HG03558 (cell line): Measurements from ENCODE around the gene NAA25.
"Not testable (repeated sequence)": the region's sequence is repeated elsewhere in the genome, so short reads cannot be mapped to it uniquely, and the experiment has no call there.

Experiments used
- ATAC-seq: cut with Tn5 transposase; IDR thresholded peaks from one replicate; pipeline ENCODE4 v1.9.1; 2021; ENCODE audit warnings: moderate number of reproducible peaks; ENCODE audit not compliant: unreplicated experiment; ENCODE audit errors: extremely low read depth

NAA25 gene

DNA sequence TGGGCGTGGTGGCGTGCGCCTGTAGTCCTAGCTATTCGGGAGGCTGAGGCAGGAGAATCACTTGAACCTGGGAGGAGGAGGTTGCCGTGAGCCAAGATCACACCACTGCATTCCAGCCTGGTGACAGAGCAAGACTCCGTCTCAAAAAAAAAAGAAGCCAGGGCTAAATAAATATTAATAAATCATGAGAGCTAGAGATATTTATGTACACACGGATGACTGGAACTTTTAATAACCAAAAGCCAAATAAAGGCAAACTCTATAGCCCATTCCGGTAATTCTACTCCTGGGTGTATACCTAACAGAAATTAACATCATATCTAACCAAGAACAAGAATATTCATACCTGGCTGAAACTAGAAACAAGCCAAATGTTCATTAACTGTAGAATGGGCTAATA is 9.1 kb upstream of the NAA25 start:
- no peak for ATAC-seq

DNA sequence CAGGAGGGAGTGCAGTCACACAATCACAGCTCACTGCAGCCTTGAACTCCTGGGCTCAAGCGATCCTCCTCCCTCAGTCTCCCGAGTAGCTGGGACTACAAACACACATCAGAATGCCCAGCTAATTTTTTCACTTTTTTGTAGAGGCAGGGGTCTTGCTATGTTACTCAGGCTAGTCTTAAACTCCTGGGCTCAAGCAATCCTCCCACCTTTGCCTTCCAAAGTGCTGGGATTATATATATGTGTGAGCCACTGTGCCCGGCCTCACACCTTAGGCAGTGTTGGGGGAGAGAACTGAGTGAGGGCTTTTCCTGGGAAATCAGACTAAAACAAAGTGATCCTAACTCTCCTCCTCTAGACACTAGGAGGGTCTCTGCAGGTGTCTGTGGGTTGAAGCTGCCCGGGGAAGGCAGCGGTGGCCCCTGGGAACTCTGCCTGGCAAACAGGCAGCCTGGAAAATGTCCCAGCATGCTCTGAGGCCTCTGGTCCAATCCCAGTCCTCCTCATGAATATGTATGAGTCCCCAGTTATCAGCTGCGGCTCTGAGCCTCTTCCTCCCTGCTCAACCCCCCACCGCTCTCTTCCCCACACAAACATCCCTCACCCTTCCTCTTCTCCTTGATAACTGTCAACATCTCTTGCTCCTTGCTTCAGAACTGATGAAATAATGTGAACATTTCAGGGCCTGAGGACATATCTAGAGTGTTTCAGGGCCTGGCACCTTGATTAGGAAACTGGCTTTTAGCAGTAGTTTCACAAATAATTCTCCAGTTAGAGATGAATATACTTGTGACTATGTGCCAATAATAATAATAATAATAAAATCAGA is 7.9 kb upstream of the NAA25 start:
- ATAC-seq: no peak

DNA sequence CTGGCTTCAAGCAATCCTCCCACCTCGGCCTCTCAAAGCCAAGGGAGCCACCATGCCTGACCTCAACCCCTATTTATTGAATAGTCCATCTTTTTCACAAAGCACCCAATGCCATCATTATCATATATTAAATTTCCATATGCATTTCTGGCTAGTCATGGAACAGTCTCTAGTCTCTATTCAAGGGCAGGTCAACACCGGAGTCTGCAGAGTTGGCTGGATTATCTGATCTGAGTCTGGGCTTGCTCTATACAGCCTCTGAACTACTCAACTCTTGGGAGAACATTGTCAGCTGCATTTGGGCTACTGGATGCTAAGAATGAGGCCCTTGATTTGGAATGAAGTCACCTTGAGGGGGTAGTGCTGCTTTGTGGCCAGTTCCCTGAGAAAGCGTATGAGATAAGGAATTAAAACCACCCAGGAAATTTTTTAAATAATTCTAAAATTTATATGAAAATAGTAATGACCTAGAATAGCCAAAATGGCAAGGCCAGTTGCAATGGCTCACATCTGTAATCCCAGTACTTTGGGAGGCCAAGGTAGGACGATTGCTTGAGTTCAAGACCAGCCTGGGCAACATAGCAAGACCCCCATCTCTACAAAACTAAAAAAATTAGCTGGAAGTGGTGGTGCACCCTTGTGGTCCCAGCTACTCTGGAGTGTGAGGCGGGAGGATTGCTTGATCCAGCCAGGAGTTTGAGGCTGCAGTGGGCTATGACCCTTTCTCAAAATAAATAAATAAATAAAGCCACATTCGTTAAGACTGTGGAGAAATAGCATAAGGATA is 6.9 kb upstream of the NAA25 start:
- ATAC-seq: no peak

DNA sequence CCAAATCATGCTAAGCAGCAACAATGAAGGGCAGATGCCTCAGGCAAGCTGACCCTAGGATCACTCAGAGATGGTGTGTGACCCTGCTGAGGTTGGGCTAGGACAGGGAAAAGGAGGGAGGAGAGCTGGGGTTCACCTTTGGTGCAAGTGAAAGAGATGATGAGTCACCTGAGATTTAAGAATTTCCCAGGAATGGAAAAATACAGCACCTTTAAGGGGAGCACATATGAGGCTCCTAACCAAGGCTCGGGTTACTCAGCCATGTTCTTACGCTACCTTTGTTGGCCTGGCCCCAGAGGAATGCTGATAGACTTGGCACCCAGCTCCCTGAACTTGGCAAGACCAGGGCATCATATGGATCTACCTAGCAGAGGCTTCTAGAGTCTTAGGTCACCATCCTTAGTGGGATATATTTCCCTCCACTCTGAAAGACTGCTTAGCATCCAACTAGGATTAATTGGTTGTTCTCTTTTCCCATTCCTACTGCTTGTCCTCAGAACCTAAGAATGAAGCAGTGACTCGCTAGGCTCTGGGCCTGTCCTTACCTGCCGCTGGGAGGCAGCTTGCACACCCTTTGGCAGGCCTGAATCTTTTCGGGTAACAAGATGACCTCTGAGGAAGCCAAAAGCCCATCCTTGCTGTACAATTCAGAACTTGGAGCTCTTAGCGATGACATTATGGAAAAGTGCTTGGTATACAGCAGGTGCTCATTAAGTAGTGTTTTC is 4.0 kb upstream of the NAA25 start:
- no peak for ATAC-seq

DNA sequence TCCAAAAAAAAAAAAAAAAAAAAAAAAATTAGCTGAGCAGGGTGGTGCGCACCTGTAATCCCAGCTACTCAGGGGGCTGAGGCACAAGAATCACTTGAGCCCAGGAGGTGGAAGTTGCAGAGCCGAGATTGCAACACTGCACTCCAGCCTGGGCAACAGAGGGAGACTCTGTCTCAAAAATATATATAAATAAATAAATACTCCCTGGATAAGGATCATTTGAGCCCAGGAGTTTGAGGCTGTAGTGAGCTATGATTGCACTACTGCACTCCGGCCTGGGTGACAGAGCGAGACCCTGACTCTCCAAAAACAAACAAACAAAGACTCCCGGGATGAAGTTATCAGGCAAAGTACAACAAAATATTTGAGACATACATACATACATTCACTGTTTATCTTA is 3.3 kb upstream of the NAA25 start:
- ATAC-seq: no peak

DNA sequence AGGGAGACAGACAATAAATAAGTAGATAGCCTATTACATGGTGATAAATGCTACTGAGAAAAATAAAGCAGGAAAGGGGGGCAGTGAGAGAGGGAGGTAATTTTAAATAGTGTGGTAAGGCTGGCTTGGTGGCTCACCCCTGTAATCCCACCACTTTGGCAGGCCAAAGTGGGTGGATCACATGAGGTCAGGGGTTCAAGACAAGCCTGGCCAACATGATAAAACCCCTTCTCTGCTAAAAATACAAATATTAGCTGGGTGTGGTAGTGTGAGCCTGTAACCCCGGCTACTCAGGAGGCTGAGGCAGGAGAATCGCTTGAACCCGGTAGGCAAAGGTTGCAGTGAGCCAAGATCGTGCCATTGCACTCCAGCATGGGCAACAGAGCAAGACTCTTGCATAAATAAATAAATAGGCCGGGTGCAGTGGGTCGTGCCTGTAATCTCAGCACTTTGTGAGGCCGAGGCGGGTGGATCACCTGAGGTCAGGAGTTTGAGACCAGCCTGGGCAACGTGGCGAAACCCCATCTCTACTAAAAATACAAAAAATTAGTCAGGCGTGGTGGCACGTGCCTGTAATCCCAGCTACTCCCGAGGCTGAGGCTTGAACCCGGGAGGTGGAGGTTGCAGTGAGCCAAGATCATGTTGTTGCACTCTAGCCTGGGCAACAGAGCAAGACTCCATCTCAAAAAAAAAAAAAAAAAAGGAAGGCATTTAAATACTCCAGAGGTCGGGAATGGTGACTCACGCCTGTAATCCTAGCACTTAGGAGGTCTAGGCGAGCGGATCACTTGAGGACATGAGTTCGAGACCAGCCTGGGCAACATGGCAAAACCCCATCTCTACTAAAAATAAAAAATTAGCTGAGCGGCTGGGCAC is 2.4 kb upstream of the NAA25 start:
- ATAC-seq: not testable (repeated sequence)

DNA sequence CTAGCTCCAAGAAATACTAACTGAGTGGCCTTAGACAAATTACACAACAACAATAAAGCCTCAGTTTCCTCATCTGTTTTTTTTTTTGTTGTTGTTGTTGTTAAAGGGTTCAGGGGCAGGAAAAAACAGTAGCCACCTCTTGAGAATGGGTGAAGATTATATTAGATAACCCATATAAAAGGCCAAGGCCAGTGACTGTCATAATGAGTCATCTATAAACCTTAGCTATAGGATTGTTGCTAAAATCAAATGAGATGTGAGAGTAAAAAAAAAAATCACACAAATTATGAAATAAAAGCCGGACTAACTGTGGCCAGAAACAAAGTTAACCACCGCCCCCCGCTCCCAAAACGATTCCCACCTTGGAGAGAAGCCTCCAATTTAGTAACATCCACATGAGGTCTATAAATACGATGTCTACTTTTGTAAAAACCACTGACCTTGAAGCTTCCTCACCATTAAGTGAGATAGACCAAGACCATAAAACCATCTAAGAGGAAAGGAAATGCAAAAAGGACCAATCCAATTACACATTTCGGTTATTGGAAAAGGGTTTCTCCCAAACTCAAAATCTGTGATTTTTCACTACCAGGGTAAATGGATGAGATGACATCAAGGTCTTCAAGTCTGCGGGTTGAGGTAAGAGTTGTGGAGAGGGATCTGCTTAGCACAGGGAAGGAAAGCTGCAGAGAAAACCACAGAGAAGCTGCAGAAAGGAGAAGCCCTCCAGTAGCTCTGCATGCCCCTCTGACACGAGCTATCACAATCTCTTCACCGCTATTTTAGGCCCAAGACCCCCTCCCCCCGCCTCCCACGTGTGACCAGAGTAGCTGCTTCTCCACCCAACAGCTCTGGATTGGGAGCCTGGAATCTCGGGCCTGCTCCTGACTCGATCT is 1.0 kb downstream of the NAA25 start:
- ATAC-seq: no peak

DNA sequence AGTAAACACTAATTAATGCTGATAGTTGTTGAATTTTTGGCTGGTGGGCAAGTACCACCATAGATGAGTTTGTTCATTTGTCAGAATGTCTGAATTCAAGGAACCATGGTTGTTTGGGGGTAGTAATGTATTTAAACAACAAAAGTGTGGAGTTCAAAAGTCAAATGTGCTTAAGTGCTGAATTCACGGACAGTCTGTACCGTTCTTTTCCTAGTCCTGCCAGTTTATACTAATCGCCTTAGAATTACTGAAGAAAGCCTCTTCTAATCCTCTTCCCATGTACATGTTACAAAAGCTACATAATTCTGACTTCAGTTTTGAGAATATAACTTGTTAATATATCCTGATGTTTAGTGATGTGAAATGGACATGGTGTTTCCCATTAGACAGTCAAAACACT is 2.7 kb downstream of the NAA25 start:
- no peak for ATAC-seq

DNA sequence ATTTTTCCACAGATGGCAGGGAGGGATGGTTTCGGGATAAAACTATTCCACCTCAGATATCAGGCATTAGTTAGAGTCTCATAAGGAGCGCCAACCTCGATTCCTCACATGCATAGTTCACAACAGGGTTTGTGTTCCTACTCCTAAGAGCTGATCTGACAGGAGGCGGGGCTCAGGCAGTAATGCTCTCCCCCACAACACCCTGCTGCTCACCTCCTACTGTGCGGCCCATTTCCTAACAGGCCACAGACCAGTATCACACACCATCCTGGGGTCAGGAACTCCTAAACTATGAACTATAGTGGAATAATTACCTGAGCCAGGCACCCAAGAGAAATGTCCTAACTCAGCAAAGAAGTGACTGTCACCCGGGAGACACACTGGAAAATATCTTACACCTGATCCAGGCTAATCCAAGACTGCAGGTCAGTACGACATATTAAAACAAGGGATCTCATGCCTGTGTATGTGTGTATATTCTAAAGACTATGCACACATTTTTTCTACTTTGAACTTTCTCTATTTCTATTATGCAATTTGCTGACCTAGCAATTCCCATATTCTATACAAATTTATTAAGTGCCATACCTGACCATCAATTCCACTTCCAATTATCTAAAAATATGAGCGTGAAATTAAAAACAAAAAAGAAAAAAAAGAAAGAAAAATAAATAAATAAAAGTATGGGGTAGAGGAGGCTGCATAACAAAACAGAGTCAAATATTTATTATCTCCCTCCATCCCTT is 4.7 kb downstream of the NAA25 start:
- ATAC-seq: no peak

DNA sequence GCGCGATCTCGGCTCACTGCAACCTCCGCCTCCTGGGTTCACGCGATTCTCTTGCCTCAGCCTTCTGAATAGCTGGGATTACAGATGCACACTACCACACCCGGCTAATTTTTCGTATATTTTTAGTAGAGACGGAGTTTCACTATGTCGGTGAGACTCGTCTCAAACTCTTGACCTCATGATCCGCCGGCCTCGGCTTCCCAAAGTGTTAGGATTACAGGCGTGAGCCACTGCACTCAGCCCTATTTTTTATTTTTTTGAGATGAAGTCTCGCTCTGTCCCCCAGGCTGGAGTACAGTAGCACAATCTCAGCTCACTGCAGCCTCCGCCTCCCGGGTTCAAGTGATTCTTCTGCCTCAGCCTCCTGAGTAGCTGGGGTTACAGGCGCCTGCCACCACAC is 5.8 kb downstream of the NAA25 start:
- not testable (repeated sequence) for ATAC-seq

DNA sequence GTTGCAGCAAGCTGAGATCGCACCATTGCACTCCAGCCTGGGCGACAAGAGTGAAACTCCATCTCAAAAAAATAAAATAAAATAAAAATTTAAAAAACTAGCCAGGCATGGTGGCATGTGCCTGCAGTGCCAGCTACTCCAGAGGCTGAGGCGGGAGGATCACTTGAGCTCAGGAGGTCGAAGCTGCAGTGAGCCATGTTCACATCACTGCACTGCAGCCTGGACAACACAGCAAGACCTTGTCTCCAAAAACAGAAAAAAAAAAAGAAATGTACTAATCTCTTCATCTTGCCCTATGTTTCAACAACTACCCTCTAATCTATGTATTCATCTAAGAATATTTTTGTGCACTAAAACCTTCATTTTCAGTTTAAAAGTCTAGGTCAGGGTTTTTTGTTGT is 6.5 kb downstream of the NAA25 start:
- ATAC-seq: no peak

DNA sequence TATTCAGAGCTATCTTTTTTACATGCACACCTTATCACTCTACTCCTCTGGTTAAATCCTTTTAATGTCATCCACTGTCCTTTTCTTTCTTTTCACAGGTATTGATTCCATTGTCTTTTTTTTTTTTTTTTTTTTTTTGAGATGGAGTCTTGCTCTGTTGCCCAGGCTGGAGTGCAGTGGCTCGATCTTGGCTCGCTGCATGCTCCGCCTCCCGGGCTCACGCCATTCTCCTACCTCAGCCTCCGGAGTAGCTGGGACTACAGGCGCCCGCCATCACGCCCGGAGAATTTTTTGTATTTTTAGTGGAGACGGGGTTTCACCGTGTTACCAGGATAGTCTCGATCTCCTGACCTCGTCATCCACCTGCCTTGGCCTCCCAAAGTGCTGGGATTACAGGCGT is 8.1 kb downstream of the NAA25 start:
- not testable (repeated sequence) for ATAC-seq

DNA sequence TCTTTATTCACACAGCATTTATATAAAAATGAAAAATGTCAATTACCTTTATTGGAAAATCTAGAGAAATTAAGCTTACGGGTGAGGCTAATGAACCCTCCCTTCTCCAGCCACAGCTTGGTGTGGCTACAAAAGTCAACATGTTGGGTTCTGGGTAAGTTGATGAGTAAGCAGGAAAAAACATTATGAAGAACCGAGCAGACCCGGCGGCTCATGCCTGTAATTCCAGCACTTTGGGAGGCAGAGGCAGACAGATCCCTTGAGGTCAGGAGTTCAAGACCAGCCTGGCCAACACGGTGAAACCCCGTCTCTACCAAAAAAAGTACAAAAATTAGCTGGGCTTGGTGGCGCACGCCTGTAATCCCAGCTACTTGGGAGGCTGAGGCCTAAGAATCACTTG is 10.9 kb downstream of the NAA25 start:
- no peak for ATAC-seq

DNA sequence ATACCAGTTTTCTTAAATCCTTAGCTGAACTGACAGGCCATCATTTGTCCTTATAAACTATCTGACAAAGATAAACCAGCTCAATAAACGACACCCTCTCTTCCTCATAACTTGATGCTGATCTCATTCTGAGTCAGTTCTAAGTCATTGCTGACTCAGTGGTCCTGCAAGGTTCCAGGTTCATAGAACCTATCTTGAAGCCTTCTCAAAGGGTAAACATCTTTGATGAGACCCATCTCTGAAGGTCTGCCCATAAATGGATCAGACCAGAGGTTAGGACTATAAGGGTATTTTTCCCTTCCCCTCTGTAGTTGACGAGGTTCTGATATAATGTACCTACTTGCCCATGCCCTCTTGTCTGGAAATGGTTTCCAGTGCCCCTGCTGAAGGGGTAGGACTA is 11.9 kb downstream of the NAA25 start:
- ATAC-seq: no peak

DNA sequence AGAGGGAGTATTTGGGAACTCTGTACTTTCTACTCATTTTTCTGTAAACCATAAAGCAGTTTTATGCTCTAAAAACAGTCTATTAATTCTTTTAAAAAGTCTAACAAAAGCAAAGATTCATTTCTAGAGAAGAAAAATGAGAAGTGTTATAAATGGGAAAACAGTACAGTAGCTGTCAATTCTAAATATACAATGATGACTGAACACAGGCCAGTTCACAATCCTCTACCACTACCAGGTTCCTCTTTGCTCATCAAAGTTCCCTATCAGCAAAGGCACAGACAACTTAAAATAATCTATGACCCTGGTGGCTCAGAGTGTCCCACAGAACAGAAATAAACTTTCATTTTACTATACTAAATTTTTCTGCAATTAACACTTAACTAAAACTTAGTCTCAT is 12.5 kb downstream of the NAA25 start:
- ATAC-seq: no peak

DNA sequence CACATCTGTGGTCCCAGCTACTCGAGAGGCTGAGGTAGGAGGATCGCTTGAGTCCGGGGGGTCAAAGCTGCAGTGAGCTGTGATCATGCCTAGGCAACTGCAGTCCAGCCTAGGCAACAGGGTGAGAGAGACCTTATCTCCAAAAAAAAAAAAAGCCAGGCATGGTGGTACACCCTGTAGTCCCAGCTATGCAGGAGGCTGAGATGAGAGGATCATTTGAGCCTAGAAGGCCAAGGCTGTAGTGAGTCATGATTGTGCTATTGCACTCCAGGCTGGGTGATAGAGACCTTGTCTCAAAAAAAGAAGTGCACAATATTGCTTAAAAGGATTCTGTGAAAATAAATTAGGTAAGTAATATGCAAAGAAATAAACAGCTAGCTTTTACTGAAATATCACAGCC is 17.0 kb downstream of the NAA25 start:
- ATAC-seq: no peak

DNA sequence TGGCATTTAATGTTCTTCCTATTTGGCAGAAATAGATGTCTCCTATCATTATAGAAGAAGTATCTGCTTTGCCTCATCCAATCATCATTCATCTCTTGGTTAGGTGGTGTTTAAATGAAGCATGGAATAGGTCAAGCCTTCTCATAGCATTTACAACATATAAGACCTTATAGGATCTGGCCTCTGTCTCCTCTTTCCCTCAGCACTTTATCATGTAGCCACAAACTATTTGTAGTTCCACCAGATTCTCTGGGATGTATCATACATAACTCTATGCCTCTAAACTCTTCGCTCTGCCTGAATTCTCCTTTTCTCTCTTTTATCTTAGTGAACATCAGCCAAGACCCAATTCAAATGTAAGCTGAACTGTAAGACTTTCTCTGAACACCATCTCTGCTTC is 20.7 kb downstream of the NAA25 start:
- no peak for ATAC-seq

DNA sequence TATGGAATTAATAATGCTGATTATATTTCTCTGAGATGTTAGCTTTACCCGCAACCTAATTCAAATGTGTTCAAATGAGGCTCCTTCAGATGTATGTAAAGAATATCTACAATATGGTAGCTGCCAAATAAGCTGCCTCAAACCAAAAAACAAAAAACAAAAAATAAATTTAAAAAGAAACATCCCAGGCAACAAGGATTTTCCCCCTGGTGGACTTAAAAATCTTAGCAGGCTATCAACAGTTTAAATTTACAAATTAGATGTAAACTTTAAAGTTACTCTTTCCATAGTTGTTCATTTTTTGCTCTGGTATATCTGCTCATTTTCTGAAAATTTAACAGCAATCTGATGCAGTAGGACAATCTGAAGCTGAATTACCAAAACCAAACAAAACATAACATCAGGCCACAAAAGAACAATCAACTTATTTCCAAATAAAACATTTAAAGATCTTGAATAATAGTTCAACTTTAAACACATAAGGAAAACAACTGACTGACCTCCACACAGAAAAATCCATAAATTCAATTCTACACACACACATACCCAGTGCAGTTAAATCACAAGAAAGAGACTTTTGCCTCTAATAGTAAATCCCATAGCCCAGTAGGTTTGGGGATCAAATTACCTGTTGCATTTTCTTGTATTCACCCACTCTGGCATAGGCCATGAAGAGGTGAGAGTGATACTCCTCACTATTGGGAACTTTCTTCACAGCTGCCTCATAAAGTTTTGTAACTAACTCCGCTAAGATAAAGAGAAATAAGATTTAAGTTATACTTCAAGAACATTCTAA is 21.3 kb downstream of the NAA25 start:
- no peak for ATAC-seq
